ENCODE results near the gene KIAA1958. TPM values are rescaled to one million over a fixed set of nuclear protein-coding genes. Genes with fewer than 3 reads are reported as not detected.

KIAA1958 gene
- total RNA-seq, 1 experiment from 2014 or later = 4.2 TPM

GRCh38 chr9:112647596-112647995 lies 161.0 kb downstream of the KIAA1958 start:
- no peak overlapping the region for H2AFZ ChIP-seq (ENCODE audit: low read length)

DNA sequence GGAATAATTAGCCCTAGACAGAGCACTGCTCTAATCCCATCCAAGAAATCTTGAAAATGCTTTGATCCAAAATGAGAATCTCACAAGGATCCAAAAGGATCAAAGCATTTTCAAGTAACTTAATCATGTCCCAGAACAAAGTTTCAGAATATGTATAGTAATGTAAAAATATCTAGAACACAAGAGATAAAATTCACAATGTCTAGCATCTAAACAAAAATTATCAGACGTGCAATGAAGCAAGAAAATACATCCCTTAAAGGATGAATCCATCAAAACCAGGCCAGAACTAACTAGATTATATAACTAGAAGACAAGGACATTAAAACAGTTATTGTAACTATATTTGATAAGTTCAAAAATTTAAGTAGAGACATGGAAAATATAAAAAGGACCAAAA lies 162.0 kb downstream of the KIAA1958 start:
- intact Hi-C loops (cut with micrococcal nuclease) = no loop called here
- no peaks in the 10 kb centered on the region for H3F3A ChIP-seq (ENCODE audit: low read length, unreplicated experiment)
- no peaks in the 10 kb centered on the region for H3K36me3 ChIP-seq (ENCODE audit: low read depth, low read length)
- no peak overlapping the region for H3K27ac ChIP-seq (ENCODE audit: low read length)
- no peak overlapping the region for H3K4me2 ChIP-seq (ENCODE audit: low read length)
- H3K9me2 ChIP-seq (replicated peaks; ENCODE audit: low read length) = no peaks in the 10 kb centered on the region
- TF ChIP-seq EZH2 (IDR thresholded peaks at IDR 0.05; ENCODE audit: low read length, unreplicated experiment) (no peak), EZH2phosphoT487 (IDR thresholded peaks at IDR 0.05; ENCODE audit: borderline replicate concordance, low read length) (no peak)
- TF ChIP-seq, protein P1, sequence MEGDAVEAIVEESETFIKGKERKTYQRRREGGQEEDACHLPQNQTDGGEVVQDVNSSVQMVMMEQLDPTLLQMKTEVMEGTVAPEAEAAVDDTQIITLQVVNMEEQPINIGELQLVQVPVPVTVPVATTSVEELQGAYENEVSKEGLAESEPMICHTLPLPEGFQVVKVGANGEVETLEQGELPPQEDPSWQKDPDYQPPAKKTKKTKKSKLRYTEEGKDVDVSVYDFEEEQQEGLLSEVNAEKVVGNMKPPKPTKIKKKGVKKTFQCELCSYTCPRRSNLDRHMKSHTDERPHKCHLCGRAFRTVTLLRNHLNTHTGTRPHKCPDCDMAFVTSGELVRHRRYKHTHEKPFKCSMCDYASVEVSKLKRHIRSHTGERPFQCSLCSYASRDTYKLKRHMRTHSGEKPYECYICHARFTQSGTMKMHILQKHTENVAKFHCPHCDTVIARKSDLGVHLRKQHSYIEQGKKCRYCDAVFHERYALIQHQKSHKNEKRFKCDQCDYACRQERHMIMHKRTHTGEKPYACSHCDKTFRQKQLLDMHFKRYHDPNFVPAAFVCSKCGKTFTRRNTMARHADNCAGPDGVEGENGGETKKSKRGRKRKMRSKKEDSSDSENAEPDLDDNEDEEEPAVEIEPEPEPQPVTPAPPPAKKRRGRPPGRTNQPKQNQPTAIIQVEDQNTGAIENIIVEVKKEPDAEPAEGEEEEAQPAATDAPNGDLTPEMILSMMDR (conservative IDR thresholded peaks at IDR 0.05; ENCODE audit: low read depth, low read length) = no peak
- H3K27me3 ChIP-seq (ENCODE audit: low read length) = no peaks in the 10 kb centered on the region
- ATAC-seq (no peak), DNase-seq (no peak)
- ChIA-PET CTCF (no interaction called here), POLR2A (ENCODE audit: unreplicated experiment) (no interaction called here)
- H3K9ac ChIP-seq (ENCODE audit: low read length) = no peak overlapping the region
- no peaks in the 10 kb centered on the region for H3K9me3 ChIP-seq (ENCODE audit: low read length)
- no peak overlapping the region for H3K4me3 ChIP-seq (ENCODE audit: low read length)
- H2AFZ ChIP-seq (ENCODE audit: low read length) = no peak overlapping the region
- no peaks in the 10 kb centered on the region for H3K79me2 ChIP-seq (ENCODE audit: low read length)
- no TSS peak for BruUV-seq (replicated peaks)
- no peaks in the 10 kb centered on the region for H3K4me1 ChIP-seq (ENCODE audit: insufficient read depth, low read length)
- no peaks in the 10 kb centered on the region for H4K20me1 ChIP-seq (ENCODE audit: low read length)

More at GRCh38 chr9:112647596-112647995, 161.0 kb downstream of the KIAA1958 start:
- Histone ChIP-seq H3K9me2 (replicated peaks; ENCODE audit: low read length) (no peaks in the 10 kb centered on the region), H3K9ac (ENCODE audit: low read length) (no peak overlapping the region), H3K4me1 (ENCODE audit: insufficient read depth, low read length) (no peaks in the 10 kb centered on the region), H4K20me1 (ENCODE audit: low read length) (no peaks in the 10 kb centered on the region), H3K36me3 (ENCODE audit: low read depth, low read length) (no peaks in the 10 kb centered on the region), H3K27me3 (ENCODE audit: low read length) (no peaks in the 10 kb centered on the region), H3K4me3 (ENCODE audit: low read length) (no peak overlapping the region), H3K4me2 (ENCODE audit: low read length) (no peak overlapping the region), H3K27ac (ENCODE audit: low read length) (no peak overlapping the region), H3K9me3 (ENCODE audit: low read length) (no peaks in the 10 kb centered on the region), H3F3A (ENCODE audit: low read length, unreplicated experiment) (no peaks in the 10 kb centered on the region), H3K79me2 (ENCODE audit: low read length) (no peaks in the 10 kb centered on the region)
- TF ChIP-seq EZH2phosphoT487 (IDR thresholded peaks at IDR 0.05; ENCODE audit: borderline replicate concordance, low read length) = no peak
- TF ChIP-seq, protein P1 (conservative IDR thresholded peaks at IDR 0.05; ENCODE audit: low read depth, low read length) = no peak
- TF ChIP-seq EZH2 (IDR thresholded peaks at IDR 0.05; ENCODE audit: low read length, unreplicated experiment) = no peak
- ChIA-PET CTCF (no interaction called here), POLR2A (ENCODE audit: unreplicated experiment) (no interaction called here)
- BruUV-seq (replicated peaks) = no TSS peak
- no peak for ATAC-seq
- intact Hi-C loops (cut with micrococcal nuclease) = no loop called here
- DNase-seq = no peak

DNA sequence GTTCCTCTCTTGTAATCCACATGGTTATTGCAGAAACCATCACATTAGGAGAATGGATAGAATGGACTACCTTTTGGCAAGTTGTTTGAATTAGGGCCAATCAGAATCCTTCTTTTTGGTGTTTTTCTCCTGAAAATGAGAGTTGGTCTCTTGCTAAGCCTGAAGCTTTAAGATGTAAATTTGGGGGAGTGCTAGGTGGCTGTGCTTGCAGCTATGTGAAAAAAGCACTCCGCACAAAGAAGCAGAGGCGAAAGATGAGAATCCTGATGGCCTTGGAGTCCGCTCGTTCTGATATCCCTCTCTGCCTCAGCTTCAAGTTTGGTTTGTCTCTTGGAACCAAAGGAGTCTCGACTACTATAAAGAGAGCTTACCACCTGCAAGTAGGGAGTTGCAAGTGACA lies 167.7 kb downstream of the KIAA1958 start:
- ChIA-PET POLR2A (ENCODE audit: unreplicated experiment) (no interaction called here), CTCF (no interaction called here)
- Histone ChIP-seq H3F3A (ENCODE audit: low read length, unreplicated experiment) (no peaks in the 10 kb centered on the region), H3K27me3 (ENCODE audit: low read length) (no peaks in the 10 kb centered on the region), H3K9me3 (ENCODE audit: low read length) (no peaks in the 10 kb centered on the region), H3K9me2 (replicated peaks; ENCODE audit: low read length) (no peaks in the 10 kb centered on the region), H3K4me2 (ENCODE audit: low read length) (no peak overlapping the region), H3K4me1 (ENCODE audit: insufficient read depth, low read length) (no peaks in the 10 kb centered on the region), H3K36me3 (ENCODE audit: low read depth, low read length) (no peaks in the 10 kb centered on the region), H3K79me2 (ENCODE audit: low read length) (no peaks in the 10 kb centered on the region), H3K9ac (ENCODE audit: low read length) (no peak overlapping the region), H3K4me3 (ENCODE audit: low read length) (no peak overlapping the region), H4K20me1 (ENCODE audit: low read length) (no peaks in the 10 kb centered on the region), H3K27ac (ENCODE audit: low read length) (no peak overlapping the region), H2AFZ (ENCODE audit: low read length) (no peak overlapping the region)
- intact Hi-C loops (cut with micrococcal nuclease) = no loop called here
- ATAC-seq (no peak), DNase-seq (no peak)
- TF ChIP-seq EZH2 (IDR thresholded peaks at IDR 0.05; ENCODE audit: low read length, unreplicated experiment) (no peak), EZH2phosphoT487 (IDR thresholded peaks at IDR 0.05; ENCODE audit: borderline replicate concordance, low read length) (no peak)
- TF ChIP-seq, protein P1 (conservative IDR thresholded peaks at IDR 0.05; ENCODE audit: low read depth, low read length) = no peak
- no TSS peak for BruUV-seq (replicated peaks)
